ENCODE data around the gene A2M. TPM values are rescaled to one million over a fixed set of nuclear protein-coding genes. Genes with fewer than 3 reads are reported as not detected.
"Not testable (repeated sequence)": the region's sequence is repeated elsewhere in the genome, so short reads cannot be mapped to it uniquely, and the experiment has no call there.

The A2M gene
- total RNA-seq, 2 donors from 2014 or later: 0.66 TPM; not detected in 1

GRCh38 chr12:9144730-9145106, 29.0 kb upstream of the A2M start:
- peaks cover 40% of the 10 kb centered on the region for H3K9me3 ChIP-seq (ENCODE audit: control insufficient read depth, low read length)
- 86% methylated on average over 4 of the region's 4 CpGs; no CpG with 5 or more reads in 1 of the 2 experiments for WGBS, 2 experiments (ENCODE audit: insufficient coverage in 1 of 2, insufficient read length in 1 of 2)
- Mint-ChIP-seq H3K36me3 (ENCODE audit: low read depth) (peaks cover 5% of the 10 kb centered on the region), H3K27ac (no peak overlapping the region), H3K4me3 (no peak overlapping the region), H3K9me3 (peaks cover 63% of the 10 kb centered on the region), H3K4me1 (peaks cover 9% of the 10 kb centered on the region), H3K27me3 (ENCODE audit: insufficient read depth) (peaks cover 26% of the 10 kb centered on the region)
- no peaks in the 10 kb centered on the region for H3K4me1 ChIP-seq (ENCODE audit: control insufficient read depth, insufficient read depth, low read length)
- no peak overlapping the region for H3K27ac ChIP-seq (ENCODE audit: low read depth, low read length)
- no peak overlapping the region for H3K4me3 ChIP-seq (ENCODE audit: low read length)
- H3K36me3 ChIP-seq (ENCODE audit: control insufficient read depth, insufficient read depth, low read length): no peaks in the 10 kb centered on the region
- no peak overlapping the region for H3K9ac ChIP-seq (ENCODE audit: extremely low read depth, low read length, poor library complexity, severe bottlenecking)
- DNase-seq: no peak
- H3K27me3 ChIP-seq (ENCODE audit: control insufficient read depth, insufficient read depth, low read length, poor library complexity, severe bottlenecking): no peaks in the 10 kb centered on the region
- TF ChIP-seq CTCF (conservative IDR thresholded peaks at IDR 0.05): no peak

GRCh38 chr12:9143929-9144729, 28.4 kb upstream of the A2M start:
- DNase-seq: no peak
- Mint-ChIP-seq H3K27me3 (ENCODE audit: insufficient read depth) (peaks cover 26% of the 10 kb centered on the region), H3K9me3 (peaks cover 69% of the 10 kb centered on the region), H3K27ac (no peak overlapping the region), H3K4me3 (no peak overlapping the region), H3K36me3 (ENCODE audit: low read depth) (peaks cover 5% of the 10 kb centered on the region), H3K4me1 (peaks cover 3% of the 10 kb centered on the region)
- Histone ChIP-seq H3K4me1 (ENCODE audit: control insufficient read depth, insufficient read depth, low read length) (no peaks in the 10 kb centered on the region), H3K27ac (ENCODE audit: low read depth, low read length) (no peak overlapping the region), H3K36me3 (ENCODE audit: control insufficient read depth, insufficient read depth, low read length) (no peaks in the 10 kb centered on the region), H3K9ac (ENCODE audit: extremely low read depth, low read length, poor library complexity, severe bottlenecking) (no peak overlapping the region), H3K9me3 (ENCODE audit: control insufficient read depth, low read length) (peaks cover 46% of the 10 kb centered on the region), H3K27me3 (ENCODE audit: control insufficient read depth, insufficient read depth, low read length, poor library complexity, severe bottlenecking) (no peaks in the 10 kb centered on the region), H3K4me3 (ENCODE audit: low read length) (no peak overlapping the region)
- WGBS, 2 experiments (ENCODE audit: insufficient coverage in 1 of 2, insufficient read length in 1 of 2): 88% methylated on average over 3 of the region's 3 CpGs; no CpG with 5 or more reads in 1 of the 2 experiments
- no peak for TF ChIP-seq CTCF (conservative IDR thresholded peaks at IDR 0.05)

GRCh38 chr12:9143137-9143536, 27.4 kb upstream of the A2M start:
- H3K4me3 ChIP-seq (ENCODE audit: low read length): no peak overlapping the region
- WGBS, 2 experiments (ENCODE audit: insufficient coverage in 1 of 2, insufficient read length in 1 of 2): 79 to 91% methylated on average over 1 to 2 of the region's 2 CpGs
- Mint-ChIP-seq H3K4me3 (no peak overlapping the region), H3K27me3 (ENCODE audit: insufficient read depth) (peaks cover 26% of the 10 kb centered on the region), H3K4me1 (no peaks in the 10 kb centered on the region), H3K27ac (no peak overlapping the region), H3K36me3 (ENCODE audit: low read depth) (peaks cover 5% of the 10 kb centered on the region), H3K9me3 (peaks cover 77% of the 10 kb centered on the region)
- TF ChIP-seq CTCF (conservative IDR thresholded peaks at IDR 0.05): no peak
- no peak for DNase-seq
- no peak overlapping the region for H3K27ac ChIP-seq (ENCODE audit: low read depth, low read length)
- no peaks in the 10 kb centered on the region for H3K36me3 ChIP-seq (ENCODE audit: control insufficient read depth, insufficient read depth, low read length)
- H3K27me3 ChIP-seq (ENCODE audit: control insufficient read depth, insufficient read depth, low read length, poor library complexity, severe bottlenecking): no peaks in the 10 kb centered on the region
- peaks cover 50% of the 10 kb centered on the region for H3K9me3 ChIP-seq (ENCODE audit: control insufficient read depth, low read length)
- no peaks in the 10 kb centered on the region for H3K4me1 ChIP-seq (ENCODE audit: control insufficient read depth, insufficient read depth, low read length)
- H3K9ac ChIP-seq (ENCODE audit: extremely low read depth, low read length, poor library complexity, severe bottlenecking): no peak overlapping the region

- not testable (repeated sequence) for H3K4me1 Mint-ChIP-seq; H3K27me3 Mint-ChIP-seq (ENCODE audit: insufficient read depth); H3K27ac ChIP-seq (ENCODE audit: low read depth, low read length); H3K4me1 ChIP-seq (ENCODE audit: control insufficient read depth, insufficient read depth, low read length); H3K36me3 ChIP-seq (ENCODE audit: control insufficient read depth, insufficient read depth, low read length); H3K27ac Mint-ChIP-seq; DNase-seq; H3K9ac ChIP-seq (ENCODE audit: extremely low read depth, low read length, poor library complexity, severe bottlenecking); H3K4me3 Mint-ChIP-seq; H3K36me3 Mint-ChIP-seq (ENCODE audit: low read depth); H3K4me3 ChIP-seq (ENCODE audit: low read length); H3K27me3 ChIP-seq (ENCODE audit: control insufficient read depth, insufficient read depth, low read length, poor library complexity, severe bottlenecking)
- H3K9me3 Mint-ChIP-seq: peaks cover 66% of the 10 kb centered on the region
- peaks cover 45% of the 10 kb centered on the region for H3K9me3 ChIP-seq (ENCODE audit: control insufficient read depth, low read length)
- WGBS, 2 experiments (ENCODE audit: insufficient coverage in 1 of 2, insufficient read length in 1 of 2): 69% methylated on average over 2 of the region's 2 CpGs; no CpG with 5 or more reads in 1 of the 2 experiments
Measured at GRCh38 chr12:9139588-9140290, 24.0 kb upstream of the A2M start.

All from endodermal cell (in vitro differentiated cells).